ENCODE data around the gene PIGC. TPM values are rescaled to one million over a fixed set of nuclear protein-coding genes. Genes with fewer than 3 reads are reported as not detected.

Gene PIGC
- total and polyA plus RNA-seq, 2 experiments from 2014 or later: 27.8 to 32.7 TPM

DNA sequence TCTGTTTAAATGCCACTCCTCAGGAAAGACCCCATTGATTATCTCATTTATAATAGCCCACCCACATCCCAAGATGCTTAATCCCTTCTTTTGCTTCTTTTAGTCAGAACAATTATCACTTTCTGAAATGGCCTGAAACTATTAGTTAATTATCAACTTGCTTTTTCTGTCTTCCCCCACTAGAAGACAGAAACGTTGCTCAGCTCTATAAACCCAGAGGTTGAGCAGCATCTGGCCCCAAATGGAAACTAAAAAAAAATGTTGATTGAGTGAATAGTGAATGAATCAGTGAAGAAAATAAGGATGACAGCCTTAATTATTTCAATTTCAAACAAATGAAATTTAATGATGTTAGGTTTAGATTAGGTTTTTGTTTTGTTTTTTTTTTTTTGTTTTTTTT lies 38.2 kb upstream of the PIGC start:
- Histone ChIP-seq H4K20me1 (ENCODE audit: insufficient read depth) (no peaks in the 10 kb centered on the region), H2AFZ (no peak overlapping the region), H3K36me3 (ENCODE audit: low read depth) (no peaks in the 10 kb centered on the region), H3K4me1 (ENCODE audit: insufficient read depth) (no peaks in the 10 kb centered on the region), H3K9ac (no peak overlapping the region), H3K27ac (no peak overlapping the region), H3K79me2 (ENCODE audit: insufficient read depth) (no peaks in the 10 kb centered on the region), H3K9me3 (ENCODE audit: low read depth) (no peaks in the 10 kb centered on the region), H3K4me2 (ENCODE audit: unreplicated experiment) (no peak overlapping the region), H3K9me2 (ENCODE audit: insufficient read depth) (no peaks in the 10 kb centered on the region), H3K4me3 (no peak overlapping the region), H3K27me3 (replicated peaks; ENCODE audit: insufficient read depth) (peaks cover 24% of the 10 kb centered on the region), H3F3A (ENCODE audit: insufficient read depth) (no peaks in the 10 kb centered on the region)
- TF ChIP-seq EZH2phosphoT487 (IDR thresholded peaks at IDR 0.05; ENCODE audit: insufficient read depth, low read depth) (no peak), EZH2 (IDR thresholded peaks at IDR 0.05; ENCODE audit: insufficient read depth, poor library complexity, severe bottlenecking) (no peak)
- WGBS, 2 experiments (ENCODE audit: low coverage in 1 of 2, low lambda C conversion rate in 2 of 2, missing lambda C conversion rate in 2 of 2): 0 to 6% methylated on average over 1 of the region's 1 CpG
- in situ Hi-C loops (cut with MboI): no loop called here
- DNase-seq: no peak

DNA sequence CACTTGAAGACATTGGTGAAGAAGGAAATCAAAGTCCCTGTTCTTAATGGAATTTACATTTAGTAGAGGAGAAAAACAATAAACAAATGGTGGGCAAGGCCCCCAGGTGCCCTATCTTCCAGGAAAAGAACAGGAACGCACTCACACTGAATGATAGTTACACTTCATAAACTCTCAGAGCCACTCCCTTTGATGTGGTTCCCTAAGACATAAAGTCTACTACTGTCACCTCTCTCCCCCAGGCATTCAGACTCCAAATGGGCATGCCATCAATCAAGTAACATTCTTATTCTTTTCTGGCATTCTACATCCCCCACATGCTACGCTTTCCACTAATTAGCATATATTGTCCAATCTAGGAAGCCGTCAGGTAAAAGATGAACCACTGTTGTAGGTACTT lies 36.6 kb upstream of the PIGC start:
- DNase-seq: no peak
- Histone ChIP-seq H2AFZ (no peak overlapping the region), H3F3A (ENCODE audit: insufficient read depth) (no peaks in the 10 kb centered on the region), H3K27ac (no peak overlapping the region), H3K4me3 (no peak overlapping the region), H3K9me3 (ENCODE audit: low read depth) (no peaks in the 10 kb centered on the region), H3K36me3 (ENCODE audit: low read depth) (no peaks in the 10 kb centered on the region), H3K9ac (no peak overlapping the region), H3K27me3 (replicated peaks; ENCODE audit: insufficient read depth) (peaks cover 15% of the 10 kb centered on the region), H3K79me2 (ENCODE audit: insufficient read depth) (no peaks in the 10 kb centered on the region), H3K9me2 (ENCODE audit: insufficient read depth) (no peaks in the 10 kb centered on the region), H4K20me1 (ENCODE audit: insufficient read depth) (no peaks in the 10 kb centered on the region), H3K4me2 (ENCODE audit: unreplicated experiment) (no peak overlapping the region), H3K4me1 (ENCODE audit: insufficient read depth) (no peaks in the 10 kb centered on the region)
- WGBS, 2 experiments (ENCODE audit: low coverage in 1 of 2, low lambda C conversion rate in 2 of 2, missing lambda C conversion rate in 2 of 2): 63 to 64% methylated on average over 3 of the region's 3 CpGs
- in situ Hi-C loops (cut with MboI): no loop called here
- TF ChIP-seq EZH2 (IDR thresholded peaks at IDR 0.05; ENCODE audit: insufficient read depth, poor library complexity, severe bottlenecking) (no peak), EZH2phosphoT487 (IDR thresholded peaks at IDR 0.05; ENCODE audit: insufficient read depth, low read depth) (no peak)

DNA sequence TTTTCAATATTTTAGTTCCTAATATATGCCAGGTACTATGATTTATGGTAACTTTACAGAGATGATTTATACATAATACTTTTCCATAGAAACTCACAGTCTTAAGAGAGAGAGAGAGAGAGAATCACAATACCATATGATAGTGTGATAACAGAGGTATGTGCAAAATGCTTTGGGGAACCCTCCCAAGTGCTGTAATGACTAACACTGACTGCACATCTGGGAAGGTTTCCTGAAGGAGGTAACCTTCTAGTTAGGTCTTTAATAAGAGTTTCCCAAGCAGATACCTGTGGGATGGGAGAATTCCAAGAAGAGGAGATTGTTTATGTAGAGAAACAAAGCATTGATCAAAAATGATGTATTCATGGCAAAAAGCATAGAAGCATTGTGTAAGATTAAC lies 34.6 kb upstream of the PIGC start:
- H3K9ac ChIP-seq: no peak overlapping the region
- peaks cover 14% of the 10 kb centered on the region; the same call in 1 of the 2 replicates for H3K27me3 ChIP-seq (replicated peaks; ENCODE audit: insufficient read depth)
- H2AFZ ChIP-seq: no peak overlapping the region
- no peaks in the 10 kb centered on the region for H3K36me3 ChIP-seq (ENCODE audit: low read depth)
- no peaks in the 10 kb centered on the region for H3K79me2 ChIP-seq (ENCODE audit: insufficient read depth)
- H3K9me2 ChIP-seq (ENCODE audit: insufficient read depth): no peaks in the 10 kb centered on the region
- H3K9me3 ChIP-seq (ENCODE audit: low read depth): no peaks in the 10 kb centered on the region
- in situ Hi-C loops (cut with MboI): no loop called here
- no peak overlapping the region for H3K4me2 ChIP-seq (ENCODE audit: unreplicated experiment)
- H3F3A ChIP-seq (ENCODE audit: insufficient read depth): no peaks in the 10 kb centered on the region
- H3K4me3 ChIP-seq: no peak overlapping the region
- H3K27ac ChIP-seq: no peak overlapping the region
- no peaks in the 10 kb centered on the region for H4K20me1 ChIP-seq (ENCODE audit: insufficient read depth)
- DNase-seq: no peak
- no peak for TF ChIP-seq EZH2phosphoT487 (IDR thresholded peaks at IDR 0.05; ENCODE audit: insufficient read depth, low read depth)
- H3K4me1 ChIP-seq (ENCODE audit: insufficient read depth): no peaks in the 10 kb centered on the region

DNA sequence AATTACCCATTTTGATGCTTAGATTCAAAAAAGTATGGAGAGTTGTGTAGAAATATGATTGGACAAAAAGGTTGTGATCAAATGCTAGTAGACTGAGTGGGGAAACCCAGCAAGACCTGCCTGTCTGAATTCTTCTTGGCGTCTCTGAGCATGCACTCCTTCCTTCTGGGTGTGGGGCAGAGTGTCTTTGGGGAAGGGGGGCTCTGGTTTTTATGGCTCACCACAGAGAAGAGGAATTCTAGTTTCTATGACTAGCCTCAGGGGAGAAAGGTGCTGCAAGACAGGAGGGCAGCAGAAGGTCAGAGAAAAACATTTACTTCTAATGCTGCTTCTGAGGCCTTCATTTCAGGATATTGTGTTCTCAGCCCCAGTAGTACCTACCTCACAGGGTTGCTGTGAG lies 33.9 kb upstream of the PIGC start:
- Histone ChIP-seq H4K20me1 (ENCODE audit: insufficient read depth) (no peaks in the 10 kb centered on the region), H3K9ac (no peak overlapping the region), H3K4me2 (ENCODE audit: unreplicated experiment) (no peak overlapping the region), H3K9me2 (ENCODE audit: insufficient read depth) (no peaks in the 10 kb centered on the region), H3K36me3 (ENCODE audit: low read depth) (no peaks in the 10 kb centered on the region), H3K27ac (no peak overlapping the region), H3K27me3 (replicated peaks; ENCODE audit: insufficient read depth) (peaks cover 14% of the 10 kb centered on the region; the same call in 1 of the 2 replicates), H3K79me2 (ENCODE audit: insufficient read depth) (no peaks in the 10 kb centered on the region), H3K9me3 (ENCODE audit: low read depth) (no peaks in the 10 kb centered on the region), H3K4me3 (no peak overlapping the region), H3F3A (ENCODE audit: insufficient read depth) (no peaks in the 10 kb centered on the region), H2AFZ (no peak overlapping the region), H3K4me1 (ENCODE audit: insufficient read depth) (no peaks in the 10 kb centered on the region)
- no peak for TF ChIP-seq EZH2 (IDR thresholded peaks at IDR 0.05; ENCODE audit: insufficient read depth, poor library complexity, severe bottlenecking)
- TF ChIP-seq EZH2phosphoT487 (IDR thresholded peaks at IDR 0.05; ENCODE audit: insufficient read depth, low read depth): no peak
- 54 to 82% methylated on average over 1 of the region's 1 CpG for WGBS, 2 experiments (ENCODE audit: low coverage in 1 of 2, low lambda C conversion rate in 2 of 2, missing lambda C conversion rate in 2 of 2)
- no peak for DNase-seq
- in situ Hi-C loops (cut with MboI): no loop called here

DNA sequence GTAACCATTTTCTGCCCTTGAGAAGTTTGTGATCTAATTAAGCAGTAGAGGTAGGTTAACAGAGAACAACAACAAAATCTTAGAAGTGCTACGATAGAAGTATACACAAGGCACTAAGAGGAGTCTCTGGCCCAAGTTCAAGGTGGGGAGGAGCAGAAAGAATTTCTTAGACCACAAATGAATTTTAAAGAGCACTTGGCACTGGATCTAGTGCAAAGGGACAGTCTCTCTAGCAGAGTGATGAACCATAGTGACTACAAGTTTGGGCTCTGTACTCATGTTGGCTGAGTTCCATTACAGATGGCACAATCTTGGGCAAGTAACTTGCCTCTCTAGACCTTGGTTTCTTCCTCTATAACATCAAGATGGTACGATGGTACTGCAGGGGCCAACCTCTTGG lies 33.3 kb upstream of the PIGC start:
- Histone ChIP-seq H3K9me2 (ENCODE audit: insufficient read depth) (no peaks in the 10 kb centered on the region), H4K20me1 (ENCODE audit: insufficient read depth) (no peaks in the 10 kb centered on the region), H3K4me2 (ENCODE audit: unreplicated experiment) (no peak overlapping the region), H3K27ac (no peak overlapping the region), H2AFZ (no peak overlapping the region), H3K36me3 (ENCODE audit: low read depth) (no peaks in the 10 kb centered on the region), H3K9me3 (ENCODE audit: low read depth) (no peaks in the 10 kb centered on the region), H3F3A (ENCODE audit: insufficient read depth) (no peaks in the 10 kb centered on the region), H3K27me3 (replicated peaks; ENCODE audit: insufficient read depth) (peaks cover 14% of the 10 kb centered on the region; the same call in 1 of the 2 replicates), H3K4me1 (ENCODE audit: insufficient read depth) (no peaks in the 10 kb centered on the region), H3K9ac (no peak overlapping the region), H3K79me2 (ENCODE audit: insufficient read depth) (no peaks in the 10 kb centered on the region), H3K4me3 (no peak overlapping the region)
- in situ Hi-C loops (cut with MboI): no loop called here
- TF ChIP-seq EZH2phosphoT487 (IDR thresholded peaks at IDR 0.05; ENCODE audit: insufficient read depth, low read depth) (no peak), EZH2 (IDR thresholded peaks at IDR 0.05; ENCODE audit: insufficient read depth, poor library complexity, severe bottlenecking) (no peak)
- DNase-seq: no peak
- 48 to 53% methylated on average over 2 of the region's 2 CpGs for whole genome bisulfite sequencing, 2 experiments (ENCODE audit: low coverage in 1 of 2, low lambda C conversion rate in 2 of 2, missing lambda C conversion rate in 2 of 2)
